Activated effector memory CD4-positive, alpha-beta T cell treated with Interleukin-2 at 50 U/mL for 16 hours (primary cell): Measurements from ENCODE around the gene TMEM141.
"Not testable (repeated sequence)": the region's sequence is repeated elsewhere in the genome, so short reads cannot be mapped to it uniquely, and the experiment has no call there.

Experiments
- DNase-seq: peaks from one replicate; pipeline ENCODE4 v3.0.0-alpha.2; 2020

Gene TMEM141

DNA sequence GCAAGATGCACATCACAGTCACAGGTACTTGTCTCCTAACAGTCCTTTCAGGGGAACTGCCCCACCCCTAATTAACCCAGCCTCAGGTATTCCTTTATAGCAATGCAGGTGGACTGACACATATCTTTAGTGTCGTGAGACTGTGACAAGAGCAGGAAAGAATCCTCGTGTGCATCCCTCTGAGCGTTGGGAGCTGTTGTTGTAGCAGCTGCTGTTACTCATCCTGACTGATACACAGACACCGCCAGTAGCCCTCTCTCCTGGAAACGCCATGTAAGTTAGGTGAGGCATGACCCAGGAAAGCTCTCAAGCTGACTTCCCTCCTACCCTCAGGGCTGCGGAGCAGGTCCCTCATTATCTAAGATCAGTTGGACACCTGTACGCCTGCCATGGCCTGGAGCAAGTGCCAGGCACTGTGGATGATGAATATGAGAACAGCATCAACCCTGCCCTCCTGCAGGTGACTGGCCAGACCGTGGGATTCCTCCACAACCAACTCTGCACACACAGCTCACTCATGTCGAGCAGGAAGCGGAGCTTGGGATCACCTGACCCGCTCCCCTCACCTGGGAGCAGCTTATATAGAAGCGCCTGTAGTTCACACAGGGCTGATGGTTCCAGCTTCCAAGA is 16.6 kb upstream of the TMEM141 start:
- DNase-seq: no peak

- DNase-seq: no peak
Observed at GRCh38 chr9:136775191-136775590, 16.0 kb upstream of the TMEM141 start.

DNA sequence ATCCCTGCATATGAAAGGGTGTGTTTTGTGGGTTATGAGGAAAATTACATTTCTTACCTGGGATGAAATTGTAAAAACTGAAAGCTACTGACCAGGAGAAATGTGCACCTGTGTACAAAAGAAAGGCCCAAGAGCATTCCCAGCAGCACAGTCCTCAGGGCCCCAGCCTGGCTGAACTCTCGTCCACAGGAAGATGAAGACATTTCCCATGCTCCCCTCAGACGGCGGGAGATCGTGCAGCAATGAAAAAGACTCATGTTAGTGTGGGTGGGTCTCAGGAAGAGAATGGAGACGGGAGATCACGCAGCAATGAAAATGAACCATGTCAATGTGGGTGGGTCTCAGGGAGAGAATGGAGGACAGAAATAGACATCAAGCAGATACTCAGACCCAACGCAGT is 14.2 kb upstream of the TMEM141 start:
- no peak for DNase-seq

DNA sequence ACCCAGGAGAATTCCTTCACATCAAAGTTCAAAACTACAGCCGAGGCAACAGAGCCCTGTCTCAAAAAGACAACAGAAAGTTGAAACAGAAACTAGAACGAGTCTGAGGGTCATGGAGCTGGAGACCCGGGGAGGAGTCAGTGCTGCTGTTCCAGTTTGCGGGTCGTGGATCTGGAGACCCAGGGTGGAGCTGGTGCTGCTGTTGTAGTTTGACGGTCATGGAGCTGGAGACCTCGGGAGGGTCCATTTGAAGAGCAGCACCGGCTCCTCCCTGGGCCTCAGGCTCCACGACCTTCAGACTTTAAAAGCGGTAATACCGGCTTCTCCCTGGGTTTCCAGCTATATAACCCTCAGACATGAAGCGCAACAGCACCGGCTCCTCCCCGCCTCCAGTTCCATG is 13.8 kb upstream of the TMEM141 start:
- no peak for DNase-seq

DNA sequence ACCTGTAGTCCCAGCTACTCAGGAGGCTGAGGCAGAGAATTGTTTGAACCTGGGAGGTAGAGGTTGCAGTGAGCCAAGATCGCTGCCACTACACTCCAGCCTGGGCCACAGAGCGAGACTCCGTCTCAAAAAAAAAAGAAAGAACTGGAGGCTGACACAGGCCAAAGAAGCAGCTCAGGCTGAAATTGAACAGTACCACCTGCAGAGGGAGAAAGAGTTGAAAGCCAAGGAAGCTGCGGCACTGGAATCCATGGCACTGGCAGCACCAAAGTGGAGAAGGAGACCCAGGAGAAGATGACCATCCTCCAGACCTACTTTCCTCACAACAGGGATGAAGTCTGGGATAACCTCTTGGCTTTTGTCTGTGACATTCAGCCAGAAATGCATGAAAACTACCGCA is 11.3 kb upstream of the TMEM141 start:
- DNase-seq: no peak

GRCh38 chr9:136782452-136782851 is 8.7 kb upstream of the TMEM141 start:
- no peak for DNase-seq

DNA sequence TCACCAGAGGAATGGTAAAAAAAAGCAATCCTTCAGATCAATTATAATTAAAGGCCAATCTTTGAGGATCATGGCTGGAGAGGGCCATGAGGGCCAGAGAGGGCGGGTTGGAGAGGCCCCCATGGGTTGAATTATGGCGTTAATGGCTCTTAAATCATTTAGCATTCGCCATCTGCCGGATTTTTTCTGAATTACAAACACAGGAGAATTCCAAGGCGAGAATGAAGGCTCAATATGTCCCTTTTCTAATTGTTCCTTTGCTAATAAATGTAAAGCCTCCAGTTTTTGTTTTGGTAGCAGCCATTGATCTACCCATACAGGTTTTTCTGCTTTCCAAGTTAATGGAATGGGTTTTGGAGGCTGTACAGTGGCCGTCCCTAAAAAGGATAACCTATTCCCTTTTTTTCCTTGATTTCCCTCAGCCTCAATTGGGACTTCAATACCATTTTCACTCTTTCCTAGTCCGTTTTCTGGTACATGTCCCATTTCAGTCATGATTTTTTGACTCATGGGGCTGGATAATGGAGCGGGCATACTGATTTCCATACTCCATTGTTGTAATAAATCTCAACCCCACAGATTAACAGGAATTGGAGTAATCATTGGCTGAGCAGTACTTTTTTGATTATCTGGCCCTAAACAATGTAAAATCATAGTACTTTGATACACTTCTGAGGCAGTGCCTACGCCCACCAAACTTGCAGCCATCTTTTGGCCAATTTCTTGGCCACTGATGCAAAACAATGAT is 6.7 kb upstream of the TMEM141 start:
- no peak for DNase-seq

GRCh38 chr9:136784997-136785361 is 6.2 kb upstream of the TMEM141 start:
- no peak for DNase-seq

GRCh38 chr9:136785565-136786355 is 5.4 kb upstream of the TMEM141 start:
- DNase-seq: not testable (repeated sequence)

GRCh38 chr9:136786451-136786850 is 4.7 kb upstream of the TMEM141 start:
- DNase-seq: no peak

- DNase-seq: not testable (repeated sequence)
Observed at GRCh38 chr9:136786983-136787382, 4.2 kb upstream of the TMEM141 start.

- peak; percentile 49 for DNase-seq
Observed at GRCh38 chr9:136787690-136788400, 3.3 kb upstream of the TMEM141 start.

GRCh38 chr9:136788644-136789522 is 2.3 kb upstream of the TMEM141 start:
- DNase-seq: not testable (repeated sequence)

- no peak for DNase-seq
Observed at GRCh38 chr9:136789523-136789937, 1.6 kb upstream of the TMEM141 start.

- DNase-seq: peak; percentile 55
Observed at GRCh38 chr9:136791516-136792276, 552 bp downstream of the TMEM141 start.

- DNase-seq: no peak
Observed at GRCh38 chr9:136792321-136793085, 1.4 kb downstream of the TMEM141 start.

DNA sequence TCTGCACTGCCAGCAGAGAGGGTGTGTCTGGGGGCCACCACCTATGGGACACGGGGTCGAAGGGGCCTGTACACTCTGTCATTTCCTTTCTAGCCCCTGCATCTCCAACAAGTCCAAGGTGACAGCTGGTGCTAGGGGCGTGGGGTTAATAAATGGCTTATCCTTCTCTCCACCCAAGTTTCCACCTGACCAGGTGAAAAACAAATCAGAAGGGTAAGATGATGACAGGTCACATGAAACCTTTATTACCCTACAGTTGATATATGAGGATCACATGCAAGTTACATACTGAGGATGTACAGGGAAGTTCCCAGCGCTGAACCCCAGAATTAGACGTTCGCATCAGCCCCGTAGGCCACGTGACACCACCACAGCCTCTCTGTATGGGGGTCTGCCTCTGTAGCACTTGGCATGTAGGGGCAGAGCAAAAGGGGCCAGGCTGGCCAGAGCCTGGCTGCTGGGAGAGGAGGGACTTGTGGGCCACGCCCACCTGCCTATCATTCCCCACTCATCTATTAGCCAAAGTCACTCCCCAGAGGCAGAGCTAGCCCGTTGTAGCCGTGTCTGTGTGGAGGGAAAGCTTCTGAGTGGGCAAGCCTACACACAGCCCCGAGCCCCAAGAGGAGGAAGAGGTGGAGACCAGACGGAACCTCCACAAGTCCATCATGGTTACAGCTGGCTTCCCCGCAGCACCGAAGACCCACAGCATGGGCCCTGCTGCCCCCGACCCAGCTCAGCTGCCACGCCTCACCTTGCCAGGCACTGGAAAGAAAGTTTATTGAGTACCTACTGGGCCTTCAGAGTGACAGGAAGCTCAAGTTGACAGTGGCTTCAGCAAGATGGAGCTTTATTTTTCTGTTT is 2.2 kb downstream of the TMEM141 start:
- no peak for DNase-seq

GRCh38 chr9:136794281-136794999 is 3.3 kb downstream of the TMEM141 start:
- no peak for DNase-seq

DNA sequence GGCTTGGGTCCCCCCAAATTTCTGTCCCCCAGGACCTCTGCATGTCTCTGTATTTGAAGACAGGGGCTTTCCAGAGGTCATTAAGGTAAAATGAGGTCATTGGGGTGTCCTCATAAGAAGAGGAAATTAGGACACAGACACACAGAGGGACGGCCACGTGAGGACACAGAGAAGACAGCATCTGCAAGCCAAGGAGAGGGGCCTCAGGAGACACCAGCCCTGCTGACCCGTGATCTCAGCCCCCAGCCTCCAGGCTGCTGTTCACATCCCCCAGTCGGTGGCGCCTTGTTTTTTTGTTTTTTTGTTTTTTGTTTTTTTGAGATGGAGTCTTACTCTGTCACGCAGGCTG is 3.8 kb downstream of the TMEM141 start:
- no peak for DNase-seq
